HG02610 (cell line): ENCODE measurements around the gene TFRC.
"Not testable (repeated sequence)": the region's sequence is repeated elsewhere in the genome, so short reads cannot be mapped to it uniquely, and the experiment has no call there.

ENCODE experiments used
- ATAC-seq: cut with Tn5 transposase; IDR thresholded peaks from one replicate; pipeline ENCODE4 v1.9.1; 2021; ENCODE audit warnings: mild to moderate bottlenecking, moderate library complexity; ENCODE audit not compliant: unreplicated experiment

TFRC gene

DNA sequence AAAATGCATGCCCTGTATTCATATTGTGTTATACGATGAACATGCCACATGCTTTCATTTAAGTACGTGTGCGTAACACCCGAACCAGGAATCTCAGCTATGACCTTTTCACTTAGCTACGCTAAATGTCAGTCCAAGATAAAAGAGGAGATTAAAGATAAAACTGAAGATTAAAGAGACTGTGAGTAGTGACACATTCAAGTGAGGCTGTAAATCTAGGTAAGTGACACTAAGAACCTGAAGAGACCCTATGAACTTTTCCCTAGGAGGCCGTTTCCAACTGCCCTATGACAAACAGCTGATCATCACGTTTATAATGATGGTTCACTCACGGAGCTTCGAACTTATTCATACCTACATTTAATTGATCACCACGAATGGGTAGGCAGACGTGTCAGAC lies 32.2 kb downstream of the TFRC start:
- no peak for ATAC-seq

- no peak for ATAC-seq
These were observed 32.8 kb downstream of the TFRC start for GRCh38 chr3:196048922-196049598.

- ATAC-seq, result no peak
These were observed 34.4 kb downstream of the TFRC start for GRCh38 chr3:196047391-196048030.

GRCh38 chr3:196044513-196044912 lies 37.4 kb downstream of the TFRC start:
- no peak for ATAC-seq

DNA sequence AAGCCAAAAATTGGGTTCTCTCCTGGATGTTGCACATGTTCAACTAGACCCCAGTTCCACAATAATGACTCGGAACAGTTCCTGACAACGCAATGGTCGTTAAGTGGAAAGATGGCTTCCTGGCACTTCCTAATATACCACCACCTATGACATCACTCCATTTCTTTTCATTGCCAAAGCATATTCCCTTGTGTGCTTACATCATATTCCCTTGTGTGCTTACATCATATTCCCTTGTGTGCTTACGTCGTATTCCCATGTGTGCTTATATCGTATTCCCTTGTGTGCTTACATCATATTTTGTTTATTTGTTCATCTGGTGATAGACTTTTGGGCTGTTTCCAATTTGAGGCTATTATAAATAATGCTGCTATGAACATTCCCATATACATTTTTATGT lies 39.2 kb downstream of the TFRC start:
- no peak for ATAC-seq

DNA sequence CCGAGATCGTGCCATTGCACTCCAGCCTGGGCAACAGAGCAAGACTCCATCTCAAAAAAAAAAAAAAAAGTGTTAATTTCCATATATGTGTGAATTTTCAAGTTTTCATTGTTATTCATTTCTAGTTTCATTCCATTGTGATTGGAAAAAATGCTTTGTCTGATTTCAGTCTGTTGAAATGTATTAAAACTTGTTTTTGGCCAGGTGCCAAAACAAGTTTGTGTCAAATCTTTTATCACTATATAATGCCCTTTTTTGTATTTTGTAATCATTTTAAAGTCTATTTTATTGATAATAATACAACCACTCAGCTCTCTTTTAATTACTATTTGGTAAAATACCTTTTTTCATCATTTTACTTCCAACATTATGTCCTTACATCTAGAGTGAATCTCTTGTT lies 42.5 kb downstream of the TFRC start:
- no peak for ATAC-seq

DNA sequence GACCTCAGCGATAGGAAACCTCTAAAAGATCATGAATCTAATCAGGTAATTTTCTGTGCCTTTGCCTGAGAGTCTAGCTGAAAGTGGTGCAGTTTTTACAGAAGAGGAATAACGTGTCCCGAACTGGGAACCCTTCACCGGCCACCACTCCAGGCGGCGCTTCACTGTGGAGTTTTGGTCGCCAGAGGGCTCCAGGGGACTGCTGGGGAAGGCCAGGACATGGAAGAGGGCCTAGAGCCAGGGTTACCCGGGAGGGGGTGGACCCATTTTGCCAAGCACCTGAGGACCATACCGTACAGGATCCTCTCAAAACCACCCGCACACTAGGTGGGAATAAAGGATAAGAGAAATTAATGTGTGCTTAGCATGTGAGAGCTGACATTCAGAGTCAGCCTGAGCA lies 55.8 kb downstream of the TFRC start:
- not testable (repeated sequence) for ATAC-seq

- no peak for ATAC-seq
These were observed 56.9 kb downstream of the TFRC start for GRCh38 chr3:196024968-196025367.

GRCh38 chr3:196023947-196024346 lies 57.9 kb downstream of the TFRC start:
- ATAC-seq, result no peak

DNA sequence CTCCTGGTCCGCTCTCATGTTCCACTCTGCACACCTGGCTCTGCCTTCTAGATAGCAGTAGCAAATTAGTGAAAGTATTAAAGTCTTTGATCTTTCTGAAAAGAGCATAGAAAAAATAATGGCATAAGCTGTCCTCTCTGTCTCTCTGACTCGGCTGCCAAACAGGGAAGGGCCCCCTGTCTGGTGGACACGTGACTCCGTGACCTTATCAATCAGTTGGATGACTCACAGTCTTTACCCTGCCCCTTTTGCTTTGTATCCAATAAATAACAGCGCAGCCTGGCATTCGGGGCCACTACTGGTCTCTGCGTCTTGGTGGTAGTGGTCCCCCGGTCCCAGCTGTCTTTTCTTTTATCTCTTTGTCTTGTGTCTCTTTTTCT lies 59.4 kb downstream of the TFRC start:
- not testable (repeated sequence) for ATAC-seq

DNA sequence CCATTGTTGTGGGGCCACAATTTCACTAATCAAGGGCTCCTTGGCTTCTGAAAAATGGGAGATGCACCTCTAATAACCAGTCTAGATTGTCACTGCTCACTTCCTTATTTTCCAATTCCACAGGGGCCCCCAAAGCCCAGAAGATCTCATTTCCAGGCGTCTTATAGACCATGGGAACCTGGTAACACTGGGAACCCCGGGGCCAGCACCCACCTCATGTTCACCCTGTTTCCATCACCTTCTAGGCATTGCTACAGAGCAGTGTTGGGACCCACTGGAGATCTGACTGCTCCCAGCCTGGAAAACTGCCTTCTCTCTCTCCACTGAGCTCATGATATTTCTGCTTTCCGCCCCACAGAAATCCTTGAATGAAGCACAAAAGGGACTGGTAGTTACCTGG lies 61.5 kb downstream of the TFRC start:
- no peak for ATAC-seq

DNA sequence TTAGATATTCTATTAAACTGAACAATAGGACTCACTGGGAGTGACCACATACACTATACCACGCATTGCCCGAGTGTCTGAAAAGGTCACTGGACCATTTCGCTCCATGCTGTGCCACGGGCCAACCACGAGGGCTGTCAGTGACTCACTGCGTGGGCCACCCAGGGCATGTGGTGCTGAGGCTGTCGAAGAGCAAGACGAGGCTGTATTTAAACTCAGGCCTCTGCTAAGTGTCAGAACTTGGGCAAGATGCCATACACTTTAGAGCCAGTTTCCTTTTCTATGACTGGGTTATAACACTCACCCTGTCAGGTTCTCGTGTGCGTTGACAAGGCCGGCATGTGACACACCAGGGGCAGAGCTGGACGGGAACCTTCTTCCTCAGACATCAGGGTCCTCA lies 62.3 kb downstream of the TFRC start:
- ATAC-seq, result not testable (repeated sequence)

GRCh38 chr3:196018159-196018558 lies 63.7 kb downstream of the TFRC start:
- not testable (repeated sequence) for ATAC-seq

DNA sequence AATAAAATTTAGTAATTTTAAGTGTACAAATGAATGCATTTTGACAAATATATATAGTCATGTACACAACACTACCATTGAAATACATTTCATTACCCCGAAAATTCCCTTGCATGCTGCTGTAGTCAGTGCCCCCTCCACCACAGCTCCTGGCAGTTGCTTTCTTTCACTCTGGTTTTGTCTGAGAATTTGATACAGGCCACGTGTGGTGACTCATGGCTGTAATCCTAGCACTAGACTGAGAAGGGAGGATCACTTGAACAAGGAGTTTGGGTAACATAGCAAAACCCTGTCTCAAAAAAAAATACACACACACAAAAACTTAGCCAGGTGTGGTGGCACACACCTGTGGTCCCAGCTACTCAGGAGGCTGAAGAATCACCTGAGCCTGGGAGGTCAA lies 65.4 kb downstream of the TFRC start:
- no peak for ATAC-seq

DNA sequence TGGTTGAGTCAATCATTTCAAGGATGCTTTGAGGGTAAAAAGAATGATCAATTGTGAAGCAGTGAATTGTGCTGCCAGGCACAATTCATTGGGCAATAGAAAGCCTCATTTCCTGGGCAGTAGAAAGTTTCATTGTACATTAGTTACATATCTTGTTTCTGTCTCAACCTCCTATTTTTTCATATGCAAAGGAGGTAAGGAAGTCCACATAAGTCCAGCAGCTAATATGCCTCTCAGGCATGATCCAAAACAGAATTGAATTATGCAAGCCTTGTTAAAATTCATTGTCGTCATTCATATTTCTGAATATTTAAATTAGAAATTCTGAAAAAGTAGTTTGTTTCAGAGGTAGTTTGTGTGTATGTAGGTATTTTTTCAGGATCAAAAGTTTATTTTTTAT lies 65.8 kb downstream of the TFRC start:
- ATAC-seq, result no peak

DNA sequence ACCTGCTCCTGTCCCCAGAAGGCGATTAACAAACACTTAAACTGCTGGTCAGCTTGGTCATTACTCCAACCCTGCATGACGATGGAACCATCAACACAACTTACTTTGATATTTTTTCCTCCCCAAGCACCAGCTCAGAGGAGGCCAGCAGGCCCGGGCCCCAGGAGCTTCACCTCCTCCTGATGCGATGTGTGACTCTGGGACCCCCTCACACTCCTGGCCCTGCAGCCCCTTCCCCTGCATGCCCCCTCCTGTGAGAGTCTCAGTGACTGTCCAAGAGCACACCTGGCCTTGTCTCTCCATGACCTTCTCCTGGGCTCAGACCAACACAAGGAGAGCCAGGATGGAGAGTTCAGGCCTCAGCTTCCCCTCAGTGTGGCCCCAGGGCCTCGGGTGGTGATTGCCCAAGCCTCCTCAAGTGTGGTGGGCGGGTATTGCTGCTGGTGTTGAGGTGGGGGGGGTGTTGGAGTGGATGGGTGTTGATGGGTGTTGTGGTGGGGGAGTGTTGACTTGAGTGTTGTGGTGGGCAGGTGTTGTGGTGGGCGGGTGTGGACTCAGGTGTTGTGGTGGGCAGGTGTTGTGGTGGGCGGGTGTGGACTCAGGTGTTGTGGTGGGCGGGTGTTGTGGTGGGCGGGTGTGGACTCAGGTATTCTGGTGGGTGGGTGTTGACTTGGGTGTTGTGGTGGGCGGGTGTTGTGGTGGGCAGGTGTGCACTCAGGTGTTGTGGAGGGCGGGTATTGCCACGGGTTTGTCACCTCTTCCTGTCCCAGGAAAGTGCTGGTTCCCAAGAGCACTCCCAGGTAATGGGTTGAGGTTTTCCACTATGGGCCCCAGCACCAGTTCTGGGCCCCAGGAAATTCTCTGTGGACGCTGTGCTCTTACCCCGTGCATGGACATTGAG lies 68.1 kb downstream of the TFRC start:
- ATAC-seq, result no peak

- ATAC-seq, result no peak
These were observed 68.9 kb downstream of the TFRC start for GRCh38 chr3:196012941-196013476.

GRCh38 chr3:196012481-196012880 lies 69.4 kb downstream of the TFRC start:
- no peak for ATAC-seq

- no peak for ATAC-seq
These were observed 72.4 kb downstream of the TFRC start for GRCh38 chr3:196009456-196009855.

- ATAC-seq, result no peak
These were observed 73.0 kb downstream of the TFRC start for GRCh38 chr3:196008929-196009328.

- no peak for ATAC-seq
These were observed 73.5 kb downstream of the TFRC start for GRCh38 chr3:196008387-196008786.
